ENCODE data around the gene ZNF253. TPM values are rescaled to one million over a fixed set of nuclear protein-coding genes. Genes with fewer than 3 reads are reported as not detected.

The ZNF253 gene
- total and polyA plus RNA-seq, 9 of the 15 experiments (the other 6 are each of a cell fraction or from before 2014, with no cell fraction given) = 4.0 to 14.4 (median 7.5) TPM

- TF ChIP-seq ZFPM2 (CRISPR knock-in tag; IDR thresholded peaks at IDR 0.05) (no peak), CTCFL (IDR thresholded peaks at IDR 0.05; ENCODE audit: borderline replicate concordance, insufficient read depth, low read depth, low read length, poor library complexity, severe bottlenecking) (no peak), SUPT5H (IDR thresholded peaks at IDR 0.05) (peak; percentile 86), ZNF316 (IDR thresholded peaks at IDR 0.05) (no peak), KAT2B (IDR thresholded peaks at IDR 0.05; ENCODE audit: low read depth, low read length) (no peak), SNIP1 (IDR thresholded peaks at IDR 0.05; ENCODE audit: low read depth) (no peak), ZNF584 (CRISPR knock-in tag; IDR thresholded peaks at IDR 0.05; ENCODE audit: low read depth) (no peak), JUN (IDR thresholded peaks at IDR 0.05; ENCODE audit: borderline replicate concordance, low read depth, low read length) (no peak; the same call in 1 of the 2 replicates), JUN (CRISPR knock-in tag; IDR thresholded peaks at IDR 0.05; ENCODE audit: borderline replicate concordance) (no peak), CUX1 (CRISPR knock-in tag; IDR thresholded peaks at IDR 0.05) (no peak), MCM5 (IDR thresholded peaks at IDR 0.05; ENCODE audit: low read depth) (no peak), FOS (IDR thresholded peaks at IDR 0.05; ENCODE audit: extremely low read depth, insufficient read length) (peak; percentile 87), ZNF639 (CRISPR knock-in tag; conservative IDR thresholded peaks at IDR 0.05 in 1 of 2, IDR thresholded peaks at IDR 0.05 in 1 of 2) (no peak), EP400 (IDR thresholded peaks at IDR 0.05) (peak; percentile 29; the same call in 1 of the 2 replicates), GTF2B (IDR thresholded peaks at IDR 0.05; ENCODE audit: extremely low read depth, insufficient read length) (no peak), XRCC4 (IDR thresholded peaks at IDR 0.05; ENCODE audit: extremely low read depth, insufficient read depth, insufficient read length) (no peak), NR3C1 (CRISPR knock-in tag; IDR thresholded peaks at IDR 0.05) (no peak), ZNF445 (CRISPR knock-in tag; IDR thresholded peaks at IDR 0.05; ENCODE audit: low read depth) (no peak), ESRRA (IDR thresholded peaks at IDR 0.05; ENCODE audit: borderline replicate concordance, low read depth) (no peak; the same call in 1 of the 2 replicates)
These were observed 35.2 kb downstream of the ZNF253 start, which contains the start of gene ZNF93 (continued) for GRCh38 chr19:19900729-19901444.

Measured in K562 (cell line).